Activated CD4-positive, alpha-beta T cell treated with anti-CD3 and anti-CD28 coated beads, Interleukin-2, Interleukin-4, amounts not matched to agents 100 ng/mL and 50 ng/mL, durations not matched to agents 16 hours and 8 hours (primary cell): ENCODE results near the gene CST1.
A peak's percentile ranks its signal among the peaks of the same experiment; 100 is the strongest.
"Not testable (repeated sequence)": the region's sequence is repeated elsewhere in the genome, so short reads cannot be mapped to it uniquely, and the experiment has no call there.

ENCODE experiments used
- DNase-seq: peaks from one replicate; pipeline ENCODE4 v3.0.0-alpha.2; 2020; ENCODE audit warnings: low spot score

CST1 gene, protein sequence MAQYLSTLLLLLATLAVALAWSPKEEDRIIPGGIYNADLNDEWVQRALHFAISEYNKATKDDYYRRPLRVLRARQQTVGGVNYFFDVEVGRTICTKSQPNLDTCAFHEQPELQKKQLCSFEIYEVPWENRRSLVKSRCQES

DNA sequence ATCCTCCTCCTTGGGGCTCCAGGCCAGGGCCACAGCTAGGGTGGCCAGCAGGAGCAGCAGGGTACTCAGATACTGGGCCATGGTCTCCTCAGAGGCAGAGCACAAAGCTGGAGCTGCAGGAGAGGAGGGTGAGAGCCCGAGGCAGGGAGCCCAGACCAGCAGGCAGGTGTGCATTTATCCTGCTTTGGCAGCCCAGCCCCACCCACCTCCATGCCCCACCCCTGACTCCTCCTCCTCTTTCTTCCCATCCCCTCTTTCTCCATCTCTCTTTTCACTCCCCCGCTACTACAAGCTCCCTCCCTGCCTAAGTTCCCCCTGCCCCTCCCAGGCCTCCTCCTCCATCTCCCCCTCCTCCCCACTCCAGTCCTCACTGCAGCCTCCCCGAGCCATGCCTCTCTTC lies at the start of gene CST1:
Gene CST1, minus strand, starts transcription at position 150 of the 400 bp plus-strand sequence. Its CDS starts 69 bp downstream, at position 81.
- DNase-seq, result not testable (repeated sequence)

DNA sequence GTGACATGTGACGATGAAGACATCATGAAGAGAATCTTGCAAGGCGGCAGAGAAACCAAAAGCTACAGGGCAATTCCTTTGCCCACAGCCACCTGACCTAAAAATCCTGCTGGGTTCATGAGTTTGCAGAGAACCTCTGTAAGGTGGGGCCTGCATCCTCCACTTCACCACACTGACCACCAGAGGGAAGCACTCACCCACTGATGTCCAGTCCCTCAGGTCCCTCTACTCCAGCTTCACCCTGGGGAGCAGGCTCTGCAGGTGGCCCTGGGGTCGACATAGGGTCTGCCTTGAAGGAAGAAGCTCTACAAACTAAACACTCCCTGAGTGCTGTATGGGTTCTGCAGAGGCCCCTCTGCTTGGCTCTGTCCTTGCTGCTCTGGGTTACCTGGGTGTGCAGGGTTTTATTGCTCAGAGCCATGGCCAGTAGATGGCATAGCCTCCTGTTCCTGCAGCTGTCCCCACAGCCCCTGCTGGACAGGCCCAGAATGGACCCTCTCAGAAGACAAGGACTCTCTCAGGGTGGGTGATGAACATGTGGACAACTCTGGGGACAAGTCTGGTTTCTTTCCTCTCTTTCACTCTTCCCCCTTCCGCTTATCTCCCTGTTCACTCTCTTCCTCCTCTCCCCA lies 48.6 kb upstream of the CST1 start:
- peak; percentile 25 for DNase-seq

DNA sequence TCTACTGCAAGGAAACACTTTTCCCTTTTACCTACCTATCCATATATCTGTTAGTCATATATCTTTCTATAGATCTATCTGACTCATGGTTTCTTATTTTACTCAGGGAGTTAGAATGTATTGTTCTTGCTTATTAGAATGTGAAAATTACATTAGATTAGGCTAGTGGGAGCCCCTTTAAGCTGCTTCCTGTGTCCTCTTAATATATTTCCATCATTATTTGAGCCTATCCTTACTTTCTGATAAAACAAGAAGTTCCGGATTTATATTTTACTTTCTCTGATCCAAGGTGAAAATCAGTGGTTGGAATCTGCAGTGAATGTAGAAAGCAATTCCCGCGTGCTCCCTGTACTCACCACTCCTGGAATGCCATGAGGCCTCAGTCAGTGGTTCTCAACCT lies 44.8 kb upstream of the CST1 start:
- DNase-seq, result no peak

DNA sequence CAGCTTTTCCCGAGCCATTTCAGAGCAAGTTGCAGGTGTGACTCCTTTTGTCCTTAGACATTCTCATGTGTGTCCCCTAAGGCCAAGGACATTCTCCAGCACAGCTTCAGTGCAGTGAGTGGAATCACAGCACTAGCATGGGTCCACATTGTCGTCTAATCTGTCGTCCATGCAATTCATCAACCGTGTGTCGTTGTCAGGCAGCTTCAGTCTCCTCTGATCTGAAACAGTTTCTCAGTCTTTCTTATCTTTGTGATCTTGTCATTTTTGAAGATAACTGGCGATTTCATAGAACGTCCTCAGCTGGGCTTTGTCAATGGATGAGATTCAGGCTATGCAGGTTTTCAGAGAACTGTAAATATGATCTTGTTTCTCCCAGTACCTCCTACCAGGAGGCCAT lies 44.1 kb upstream of the CST1 start:
- no peak for DNase-seq

DNA sequence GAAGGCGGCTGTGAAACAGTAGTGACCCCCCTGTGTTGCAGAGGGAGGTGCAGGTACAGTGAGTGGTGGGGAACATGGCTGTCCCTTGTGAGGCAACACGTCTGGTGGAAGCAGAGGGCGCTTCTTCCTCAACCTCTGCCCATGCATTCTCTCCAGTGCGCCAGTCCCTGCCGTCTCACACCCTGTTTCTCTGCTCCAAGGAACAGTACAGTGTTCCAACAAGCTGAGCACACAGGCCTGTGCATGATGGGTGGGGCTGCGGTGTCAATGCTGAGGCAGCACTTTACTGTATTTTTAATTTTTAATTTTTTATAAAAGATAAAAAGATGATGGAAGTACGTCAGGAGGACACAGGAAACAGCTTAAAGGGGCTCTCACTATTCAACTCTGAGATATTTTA lies 43.3 kb upstream of the CST1 start:
- no peak for DNase-seq

DNA sequence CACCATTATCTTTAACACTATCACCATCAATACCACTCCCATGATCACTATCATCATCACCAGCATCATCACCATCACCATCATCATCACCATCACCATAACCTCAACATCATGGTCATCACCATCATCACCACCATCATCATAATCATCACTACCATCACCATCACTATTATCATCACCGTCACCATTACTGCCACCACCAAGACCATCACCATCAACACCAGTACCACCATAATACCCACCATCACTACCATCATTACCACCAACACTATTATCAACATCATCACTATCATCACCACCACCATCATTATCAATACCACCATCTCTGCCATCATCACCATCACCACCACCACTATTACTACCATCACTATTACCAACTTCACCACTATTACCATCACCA lies 32.7 kb upstream of the CST1 start:
- DNase-seq, result no peak

DNA sequence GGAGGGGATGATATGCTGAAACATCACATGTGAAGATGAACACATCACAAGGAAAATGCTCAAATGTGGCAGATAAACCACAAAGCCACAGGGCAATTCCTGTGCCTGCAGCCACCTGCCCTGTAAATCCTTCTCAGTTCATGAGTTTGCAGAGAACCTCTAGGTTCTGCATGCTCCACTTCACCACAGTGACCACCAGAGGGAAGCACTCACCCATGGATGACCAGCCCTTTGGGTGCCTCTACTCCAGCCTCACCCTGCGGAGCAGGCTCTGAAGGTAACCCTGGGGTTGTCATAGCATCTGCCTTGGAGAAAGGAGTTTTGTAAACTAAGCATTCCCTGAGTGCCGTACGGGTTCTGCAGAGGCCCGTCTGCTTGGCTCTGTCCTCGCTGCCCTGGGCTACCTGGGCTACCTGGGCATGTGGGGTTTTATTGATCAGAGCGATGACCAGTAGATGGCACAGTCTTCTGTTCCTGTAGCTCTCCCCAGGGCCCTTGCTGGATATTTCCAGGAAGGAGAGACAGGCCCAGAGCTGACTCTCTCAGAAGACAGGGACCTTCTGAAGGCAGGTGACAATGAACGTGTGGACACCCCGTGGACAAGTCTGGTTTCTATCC lies 31.7 kb upstream of the CST1 start:
- DNase-seq, result peak; percentile 48

DNA sequence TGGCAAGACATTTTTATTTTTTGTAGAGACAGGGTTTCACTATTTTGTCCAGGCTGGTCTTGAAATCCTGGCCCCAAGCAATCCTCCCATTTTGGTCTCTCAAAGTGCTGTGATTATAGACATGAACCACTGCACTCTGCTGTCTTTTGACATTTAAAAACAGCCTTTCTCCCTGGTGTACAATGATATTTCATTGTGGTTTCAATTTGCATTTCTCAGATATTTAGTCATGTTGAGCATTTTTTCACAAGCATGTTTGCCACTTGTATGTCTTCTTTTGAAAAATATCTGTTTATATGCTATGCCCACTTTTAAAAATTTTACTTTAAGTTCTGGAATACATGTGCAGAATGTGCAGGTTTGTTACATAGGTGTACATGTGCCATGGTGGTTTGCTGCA lies 27.9 kb upstream of the CST1 start:
- not testable (repeated sequence) for DNase-seq

DNA sequence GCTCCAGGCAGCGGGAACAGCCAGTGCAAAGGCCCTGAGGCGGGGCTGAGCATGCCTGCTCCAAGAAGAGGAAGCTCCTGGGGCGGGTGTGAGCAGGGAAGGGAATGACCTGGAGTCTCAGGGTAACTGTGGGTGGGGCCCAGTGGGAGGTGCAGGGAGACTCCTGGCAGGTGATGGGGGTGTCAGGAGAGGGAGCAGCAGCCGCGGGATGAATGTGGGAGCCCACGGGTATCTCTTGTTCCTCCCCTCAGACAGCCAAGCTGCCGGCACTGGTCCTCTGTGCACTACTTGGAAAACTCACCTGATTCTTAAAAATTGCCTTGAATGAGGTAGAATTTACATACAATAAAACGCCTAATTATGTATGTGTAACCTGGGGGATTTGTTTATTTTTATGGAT lies 26.6 kb upstream of the CST1 start:
- DNase-seq, result not testable (repeated sequence)

DNA sequence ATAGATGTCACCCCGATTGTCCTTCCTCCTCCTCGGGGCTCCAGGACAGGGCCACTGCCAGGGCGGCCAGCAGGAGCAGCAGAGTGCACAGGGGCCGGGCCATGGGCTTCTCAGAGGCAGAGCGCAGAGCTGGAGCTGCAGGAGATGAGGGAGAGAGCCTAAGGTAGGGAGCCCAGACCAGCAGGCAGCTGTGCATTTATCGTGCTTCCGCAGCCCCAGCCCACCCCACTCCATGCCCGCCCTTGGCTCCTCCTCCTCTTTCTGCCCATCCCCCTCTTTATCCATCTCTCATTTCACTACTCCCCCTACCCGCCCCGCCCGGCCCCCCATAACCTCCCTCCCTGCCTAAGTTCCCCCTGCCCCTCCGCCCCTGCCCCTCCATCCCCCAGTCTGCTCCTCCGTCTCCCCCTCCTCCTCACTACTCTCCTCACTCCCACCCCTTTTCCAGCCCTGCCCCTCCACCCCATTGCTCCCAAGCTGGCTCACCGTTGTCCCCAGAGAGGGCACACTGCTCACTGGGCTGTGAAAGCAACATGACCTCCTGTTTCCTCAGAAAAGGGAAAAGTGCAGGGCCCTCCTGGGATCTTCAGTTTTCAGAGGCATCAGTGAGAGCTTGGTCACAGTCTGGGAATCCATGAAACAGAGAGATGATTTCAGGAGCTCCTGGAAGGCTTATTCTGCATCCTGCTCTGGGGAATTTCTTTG lies 25.5 kb upstream of the CST1 start:
- no peak for DNase-seq

DNA sequence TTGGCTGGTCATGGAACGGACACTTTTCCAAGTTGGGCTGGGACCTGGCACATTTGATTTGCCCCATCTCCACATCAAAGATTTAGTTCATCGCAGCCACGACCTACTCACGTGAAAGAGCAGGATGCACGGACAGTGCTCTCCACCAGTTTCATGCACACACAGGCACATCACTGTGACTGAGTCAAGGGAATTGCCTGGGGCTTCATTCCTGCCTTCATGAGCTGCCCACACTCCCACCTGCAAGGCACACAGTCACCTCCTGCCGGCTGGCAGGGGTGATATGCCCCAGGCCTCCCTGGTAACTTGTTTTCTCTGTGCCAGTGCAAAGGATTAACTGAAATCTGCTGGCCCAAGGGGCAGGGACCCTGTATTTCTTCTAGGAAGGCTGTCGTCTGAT lies 23.3 kb upstream of the CST1 start:
- DNase-seq, result no peak

DNA sequence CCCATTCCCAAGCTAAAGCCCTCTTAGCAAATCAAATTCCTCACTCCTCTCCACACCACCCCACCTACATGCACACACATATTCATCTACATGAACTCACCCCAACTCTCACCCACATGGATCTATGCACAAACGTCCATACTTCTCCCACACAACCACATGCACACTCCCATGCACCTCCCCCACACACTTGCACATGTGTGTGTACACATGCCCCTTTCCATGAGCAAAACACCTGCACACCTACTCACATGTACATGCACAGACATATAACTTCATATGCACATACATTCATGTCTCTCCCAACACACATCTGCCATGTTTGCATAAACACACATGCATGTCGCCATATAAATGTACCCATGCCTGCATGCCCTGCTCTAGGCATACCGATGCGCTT lies 22.8 kb upstream of the CST1 start:
- no peak for DNase-seq

DNA sequence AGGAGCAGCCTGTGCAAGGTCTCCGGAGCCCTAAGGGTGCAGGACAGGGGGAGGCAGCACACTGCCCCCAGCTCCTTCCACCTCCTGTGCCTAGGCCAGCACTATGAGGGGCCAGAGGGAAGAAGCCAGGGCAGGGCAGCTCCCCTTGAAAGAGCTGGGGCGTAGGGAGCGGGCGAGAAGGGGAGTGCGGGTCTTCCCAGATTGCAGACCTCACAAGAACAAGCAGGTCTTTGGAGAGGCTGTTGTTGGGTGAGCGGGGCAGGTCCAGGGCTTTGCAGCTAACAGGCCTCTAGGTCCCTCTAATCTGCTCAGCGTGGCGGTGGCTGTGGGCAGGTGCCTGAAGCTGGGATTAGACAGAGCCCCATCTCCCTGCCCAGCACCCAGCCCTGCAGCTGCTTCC lies 22.4 kb upstream of the CST1 start:
- DNase-seq, result no peak

DNA sequence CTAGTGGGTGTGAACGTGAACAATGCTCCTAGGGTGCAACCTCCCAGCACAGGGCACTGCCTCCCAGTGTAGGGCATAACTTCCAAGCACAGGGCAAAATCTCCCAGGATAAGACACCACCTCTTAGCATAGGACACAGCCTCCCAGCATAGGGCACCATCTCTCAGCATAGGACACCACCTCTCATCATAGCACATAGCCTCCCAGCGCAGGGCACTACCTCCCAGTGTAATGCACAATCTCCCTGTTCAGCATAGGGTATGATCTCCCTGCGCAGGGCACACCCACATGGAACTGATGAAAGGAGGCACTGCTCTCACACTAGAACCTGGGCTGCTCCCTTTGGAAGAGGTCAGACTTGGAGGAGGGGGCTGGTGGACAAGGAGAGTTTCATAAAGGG lies 21.3 kb upstream of the CST1 start:
- DNase-seq, result no peak

DNA sequence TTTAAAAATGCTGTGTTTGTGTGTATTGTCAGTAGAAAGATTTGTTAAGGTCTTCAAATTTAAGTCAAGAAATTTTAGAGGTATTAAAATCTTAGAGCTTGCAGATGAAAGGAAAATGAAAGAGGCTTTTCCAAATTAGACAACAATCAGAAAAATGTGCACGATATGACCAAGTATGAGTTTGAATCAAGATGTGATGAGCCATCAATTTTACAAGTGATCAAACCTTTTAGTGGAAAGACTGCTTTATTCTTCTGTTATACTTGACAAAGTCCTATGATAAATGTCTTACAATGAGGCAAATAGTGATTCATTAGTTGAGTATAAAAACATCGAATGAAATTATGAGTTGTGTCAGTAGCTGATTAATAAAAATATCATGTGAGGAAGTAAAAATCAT lies 19.6 kb upstream of the CST1 start:
- DNase-seq, result no peak

DNA sequence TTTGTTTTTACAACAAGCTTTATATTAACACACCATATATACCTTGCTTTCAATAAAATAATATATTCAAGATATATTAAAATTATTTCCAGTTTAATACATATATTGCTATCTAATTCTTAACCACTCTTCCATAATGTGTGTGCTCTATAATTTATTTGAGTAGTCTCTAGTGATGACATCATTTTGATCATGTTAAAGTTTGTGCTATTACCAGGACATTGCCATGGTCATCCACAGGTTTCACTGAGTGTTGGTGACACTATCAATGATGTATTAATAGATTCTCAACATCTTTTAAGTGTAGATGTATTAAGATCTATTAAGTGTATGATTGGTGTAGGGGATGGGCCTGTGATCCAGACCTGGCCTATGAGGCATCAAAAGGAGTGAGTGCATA lies 17.8 kb upstream of the CST1 start:
- DNase-seq, result not testable (repeated sequence)

DNA sequence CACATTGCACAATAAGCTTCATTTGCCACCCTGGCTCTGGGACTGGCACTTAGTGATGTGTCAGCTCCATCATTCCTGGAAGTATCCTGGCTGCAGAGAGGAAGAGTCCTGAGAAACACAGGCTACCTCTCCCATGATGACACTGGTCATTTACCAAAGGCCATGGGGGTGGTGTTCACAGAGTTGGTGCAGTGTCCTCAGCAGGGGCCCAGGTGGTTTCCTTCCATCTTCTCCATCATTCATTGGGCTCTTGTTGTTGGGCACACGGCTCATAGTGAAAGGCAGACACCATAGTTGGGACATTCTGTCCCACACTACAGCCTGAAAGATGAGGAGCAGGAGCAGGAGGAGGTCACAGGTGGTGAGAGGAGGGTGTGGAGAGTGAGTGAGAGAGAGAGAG lies 15.8 kb upstream of the CST1 start:
- DNase-seq, result no peak

DNA sequence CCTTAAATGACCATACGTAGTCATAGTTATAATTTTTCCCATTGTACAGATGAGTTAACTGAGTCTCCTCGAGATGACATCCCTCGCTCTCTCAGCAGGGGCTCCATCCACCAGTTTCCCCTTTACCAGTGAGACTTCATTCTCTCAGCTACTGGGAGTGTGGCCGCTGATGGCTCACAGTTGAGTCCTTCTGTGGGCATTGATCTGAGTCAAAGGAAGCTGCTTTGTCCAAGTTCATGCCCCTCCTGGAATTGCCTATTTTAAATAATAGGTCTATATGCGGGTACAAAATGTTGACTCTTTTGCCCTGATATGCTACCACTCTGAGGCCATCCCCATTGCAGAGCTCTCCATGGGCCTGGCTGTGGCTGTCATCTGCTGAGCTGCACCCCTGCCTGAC lies 14.8 kb upstream of the CST1 start:
- no peak for DNase-seq

DNA sequence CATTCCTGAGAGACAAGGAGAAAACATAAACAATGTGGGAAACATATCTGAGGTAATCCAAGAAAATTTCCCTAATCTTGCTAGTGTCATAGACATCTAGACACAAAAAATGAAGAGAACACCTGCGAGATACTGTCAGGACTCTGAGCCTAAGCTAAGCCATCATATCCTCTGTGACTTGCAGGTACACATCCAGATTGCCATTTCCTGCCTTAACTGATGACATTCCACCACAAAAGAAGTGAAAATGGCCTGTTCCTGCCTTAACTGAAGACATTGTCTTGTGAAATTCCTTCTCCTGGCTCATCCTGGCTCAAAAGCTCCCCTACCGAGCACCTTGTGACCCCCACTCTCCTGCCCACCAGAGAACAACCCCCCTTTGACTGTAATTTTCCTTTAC lies 13.9 kb upstream of the CST1 start:
- not testable (repeated sequence) for DNase-seq

DNA sequence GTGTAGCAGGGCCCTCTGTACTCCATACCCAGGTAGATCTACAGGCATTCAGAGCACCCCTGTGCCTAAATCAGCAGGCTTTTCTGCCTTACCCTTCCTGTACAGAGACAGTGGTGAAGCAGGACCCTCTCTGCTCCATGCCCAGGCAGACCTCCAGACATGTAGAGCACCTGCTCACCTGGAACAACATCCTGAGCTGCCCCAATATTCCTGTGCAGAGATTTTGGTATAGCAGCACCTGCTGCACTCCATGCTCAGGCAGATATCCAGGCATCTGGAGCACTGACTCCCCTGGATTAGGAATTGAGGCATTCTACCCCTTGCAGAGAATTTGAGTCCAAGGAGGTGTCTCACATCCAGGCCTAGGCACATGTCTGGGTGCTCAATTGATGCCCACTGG lies 12.6 kb upstream of the CST1 start:
- no peak for DNase-seq

DNA sequence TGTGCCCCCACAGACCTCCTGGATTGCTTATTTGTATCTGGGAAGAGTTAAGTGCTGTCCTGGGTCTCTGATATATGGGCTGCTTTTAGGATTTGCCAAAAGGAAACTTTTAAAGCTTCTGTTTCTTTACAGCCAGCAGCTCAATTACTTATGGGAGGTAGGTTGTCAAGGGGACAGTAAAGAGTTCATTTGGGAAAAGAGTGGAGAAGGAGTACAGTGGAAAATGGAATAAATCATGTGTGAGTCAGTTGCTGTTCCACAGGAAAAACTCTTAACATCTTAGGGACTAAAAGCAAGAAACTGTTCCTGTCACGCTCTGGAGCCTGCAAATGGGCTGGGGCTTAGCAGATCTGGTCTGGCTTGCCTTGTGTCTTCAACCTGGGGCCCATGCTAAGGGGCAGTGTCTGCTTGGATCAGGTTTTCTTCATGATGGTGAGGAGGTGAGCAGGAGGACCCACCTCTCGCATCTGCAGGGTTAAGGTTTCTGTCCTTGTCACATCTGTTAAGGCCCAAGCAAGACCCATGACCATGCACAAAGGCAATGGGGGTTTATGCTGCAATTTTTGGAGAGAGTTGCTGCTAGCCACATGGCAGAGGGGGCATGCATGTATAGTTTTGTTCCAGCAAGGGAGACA lies 8.7 kb upstream of the CST1 start:
- DNase-seq, result no peak

DNA sequence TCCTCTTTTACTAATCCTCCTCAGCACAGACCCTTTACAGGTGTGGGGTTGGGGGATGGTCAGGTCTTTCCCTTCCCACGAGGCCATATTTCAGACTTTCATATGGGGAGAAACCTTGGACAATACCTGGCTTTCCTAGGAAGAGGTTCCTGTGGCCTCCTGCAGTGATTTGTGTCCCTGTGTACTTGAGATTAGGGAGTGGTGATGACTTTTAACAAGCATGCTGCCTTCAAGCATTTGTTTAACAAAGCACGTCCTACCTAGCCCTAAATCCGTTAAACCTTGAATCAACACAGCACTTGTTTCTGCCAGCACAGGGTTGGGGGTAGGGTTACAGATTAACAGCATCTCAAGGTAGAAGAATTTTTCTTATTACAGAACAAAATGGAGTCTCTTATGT lies 6.1 kb upstream of the CST1 start:
- not testable (repeated sequence) for DNase-seq

DNA sequence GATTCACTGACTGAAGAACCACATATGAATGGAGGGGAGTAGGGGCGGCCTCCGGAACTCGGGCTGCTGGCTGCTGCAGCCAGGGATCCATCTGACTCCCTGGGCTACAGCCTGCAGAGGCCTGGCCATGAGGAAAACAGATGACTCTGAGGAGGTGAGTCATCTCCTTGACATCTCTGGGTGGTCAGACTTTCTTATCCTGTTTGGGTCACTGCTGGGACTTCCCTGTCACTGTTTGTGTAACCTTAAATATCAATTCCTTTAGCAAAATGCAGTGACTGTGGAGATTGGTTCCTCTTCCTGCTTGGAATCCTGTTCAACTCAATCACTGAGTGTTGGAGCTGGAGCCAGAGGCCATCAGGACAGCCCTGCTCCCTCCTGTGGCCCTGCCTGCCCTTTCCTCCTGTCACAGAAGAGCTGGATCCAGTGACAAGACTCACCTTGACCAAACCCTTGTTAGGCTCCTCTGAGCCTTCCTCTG lies 4.4 kb upstream of the CST1 start:
- not testable (repeated sequence) for DNase-seq
